ENCODE measurements around the gene NKD2.
"Not testable (repeated sequence)": the region's sequence is repeated elsewhere in the genome, so short reads cannot be mapped to it uniquely, and the experiment has no call there.

The NKD2 gene

GRCh38 chr5:1059884-1060263 is 51.3 kb downstream of the NKD2 start:
- DNase-seq, result no peak

GRCh38 chr5:1060535-1060981 is 52.0 kb downstream of the NKD2 start:
- DNase-seq, result no peak

GRCh38 chr5:1061292-1061691 is 52.7 kb downstream of the NKD2 start:
- not testable (repeated sequence) for DNase-seq

GRCh38 chr5:1061916-1062315 is 53.3 kb downstream of the NKD2 start:
- DNase-seq, result no peak

- no peak for DNase-seq
Observed at GRCh38 chr5:1062761-1063568, 54.4 kb downstream of the NKD2 start.

- no peak for DNase-seq
Observed at GRCh38 chr5:1063661-1064382, 55.2 kb downstream of the NKD2 start.

- no peak for DNase-seq
Observed at GRCh38 chr5:1064383-1065142, 56.0 kb downstream of the NKD2 start.

GRCh38 chr5:1065143-1065750 is 56.6 kb downstream of the NKD2 start:
- no peak for DNase-seq

- no peak for DNase-seq
Observed at GRCh38 chr5:1065891-1066650, 57.5 kb downstream of the NKD2 start.

GRCh38 chr5:1066676-1067075 is 58.1 kb downstream of the NKD2 start:
- DNase-seq, result no peak

- DNase-seq, result no peak
Observed at GRCh38 chr5:1067141-1068121, 58.8 kb downstream of the NKD2 start.

GRCh38 chr5:1068204-1068894 is 59.7 kb downstream of the NKD2 start:
- no peak for DNase-seq

GRCh38 chr5:1068895-1069719 is 60.5 kb downstream of the NKD2 start:
- DNase-seq, result no peak

GRCh38 chr5:1069720-1070088 is 61.1 kb downstream of the NKD2 start:
- DNase-seq, result no peak

GRCh38 chr5:1073239-1074102 is 64.9 kb downstream of the NKD2 start:
- DNase-seq, result no peak

- no peak for DNase-seq
Observed at GRCh38 chr5:1074226-1074625, 65.6 kb downstream of the NKD2 start.

GRCh38 chr5:1074816-1075554 is 66.4 kb downstream of the NKD2 start:
- no peak for DNase-seq

- no peak for DNase-seq
Observed at GRCh38 chr5:1075555-1075881, 66.9 kb downstream of the NKD2 start.
